OCI-LY7 (cell line): ENCODE results near the gene IGF1. TPM values are rescaled to one million over a fixed set of nuclear protein-coding genes. Genes with fewer than 3 reads are reported as not detected.

Source experiments
- BruUV-seq: library from RNA; stranded (reverse); fragments of 400-500 nt; replicated peaks from 2 replicates; lab custom pipeline; 2021; lab: Mats Ljungman, UMichigan
- CTCF ChIA-PET: fragments of 300-600 bp; sonication (Branson Sonifier 250); formaldehyde crosslinking; loops from one replicate; lab custom pipeline; 2022; ENCODE audit warnings: antibody characterized with exemption; ENCODE audit not compliant: unreplicated experiment; lab: Charles Lee
- POLR2A ChIA-PET: fragments of 300-600 bp; sonication (Branson Sonifier 250); formaldehyde crosslinking; loops from one replicate; lab custom pipeline; 2022; ENCODE audit warnings: antibody characterized with exemption; lab: Charles Lee
- DNase-seq: peaks from one replicate; pipeline ENCODE4 v3.0.0-alpha.2; 2015; ENCODE audit warnings: low spot score
- H2AFZ ChIP-seq: fragments of 200-600 bp; sonication (generic), shearing (Covaris generic); 2 replicates; pipeline ENCODE4 v1.6.1; 2014; ENCODE audit warnings: mild to moderate bottlenecking, antibody characterized with exemption, low read length, moderate library complexity
- H3K27ac ChIP-seq: fragments of 200-600 bp; sonication (generic); 2 replicates; pipeline ENCODE4 v1.5.1; 2014; ENCODE audit warnings: mixed run types, low read depth, mild to moderate bottlenecking, moderate library complexity, low read length, inconsistent platforms; ENCODE audit not compliant: poor library complexity, severe bottlenecking
- H3K36me3 ChIP-seq: fragments of 200-600 bp; sonication (generic); 2 replicates; pipeline ENCODE4 v1.6.1; 2014; ENCODE audit warnings: mild to moderate bottlenecking, antibody characterized with exemption, low read length, moderate library complexity, mixed read lengths; ENCODE audit not compliant: insufficient read depth
- H3K4me1 ChIP-seq: fragments of 200-600 bp; sonication (generic); 2 replicates; pipeline ENCODE4 v1.5.1; 2014; ENCODE audit warnings: mild to moderate bottlenecking, low read length; ENCODE audit not compliant: insufficient read depth, poor library complexity, severe bottlenecking
- H3K4me2 ChIP-seq: fragments of 200-600 bp; sonication (generic); 2 replicates; pipeline ENCODE4 v1.6.1; 2014; ENCODE audit warnings: mild to moderate bottlenecking, low read length
- H3K4me3 ChIP-seq: fragments of 200-600 bp; sonication (generic); 2 replicates; pipeline ENCODE4 v1.5.1; 2014; ENCODE audit warnings: mild to moderate bottlenecking, low read depth, low read length; ENCODE audit not compliant: poor library complexity, severe bottlenecking
- H3K79me2 ChIP-seq: fragments of 200-600 bp; sonication (generic); 2 replicates; pipeline ENCODE4 v1.6.1; 2016; ENCODE audit warnings: low read depth, mild to moderate bottlenecking, low read length, moderate library complexity, mixed read lengths; ENCODE audit not compliant: insufficient read depth
- H3K9me2 ChIP-seq: fragments of 200-600 bp; sonication (generic); 2 replicates; pipeline ENCODE4 v1.6.1; 2016; ENCODE audit warnings: mild to moderate bottlenecking, low read length, mixed read lengths; ENCODE audit not compliant: insufficient read depth
- H3K9me3 ChIP-seq: fragments of 200-600 bp; sonication (generic); 2 replicates; pipeline ENCODE4 v1.6.1; 2014; ENCODE audit warnings: mild to moderate bottlenecking, mixed run types, low read length, mixed read lengths
- H4K20me1 ChIP-seq: fragments of 200-600 bp; sonication (generic); 2 replicates; pipeline ENCODE4 v1.6.1; 2014; ENCODE audit warnings: mild to moderate bottlenecking, antibody characterized with exemption, low read length, moderate library complexity, mixed read lengths; ENCODE audit not compliant: insufficient read depth
- CTCF ChIP-seq: fragments of 200-600 bp; sonication (generic); conservative IDR thresholded peaks from 2 replicates; pipeline ENCODE4 v1.5.1; 2014; ENCODE audit warnings: mild to moderate bottlenecking, antibody characterized with exemption, low read length, moderate library complexity, mixed read lengths
- EZH2phosphoT487 ChIP-seq: fragments of 200-600 bp; sonication (generic); IDR thresholded peaks from 2 replicates; pipeline ENCODE4 v1.6.1; 2018; ENCODE audit warnings: low read depth, borderline replicate concordance, mild to moderate bottlenecking, mixed run types, antibody characterized with exemption, low read length, moderate library complexity, mixed read lengths
- intact Hi-C: fragments of 100-400 bp; cut with micrococcal nuclease; formaldehyde crosslinking; loops from one replicate; pipeline ENCODE4 v1.10.0; 2022; ENCODE audit not compliant: unreplicated experiment
- total RNA-seq, 2 experiments: library from RNA; depleted of rRNA in 1 of 2; stranded (reverse); fragments of >200 nt in 1 of 2; shearing (Covaris generic) in 1 of 2; gene quantifications; 2 replicates each; pipeline ENCODE4 v1.2.3, GENCODE V29; 2014 to 2022

Gene IGF1
- total RNA-seq, 2 experiments from 2014 or later: not detected

- CTCF ChIA-PET: no interaction called here
- BruUV-seq: no TSS peak
- H3K79me2 ChIP-seq: no peaks in the 10 kb centered on the region
Observed at GRCh38 chr12:102496591-102496990, 16.2 kb upstream of the IGF1 start.

GRCh38 chr12:102487226-102487625 is 6.9 kb upstream of the IGF1 start:
- H3K27ac ChIP-seq: no peak overlapping the region
- peaks cover 12% of the 10 kb centered on the region for H3K4me1 ChIP-seq
- no peaks in the 10 kb centered on the region for H3K9me2 ChIP-seq
- H3K79me2 ChIP-seq: no peaks in the 10 kb centered on the region
- no peaks in the 10 kb centered on the region for H3K36me3 ChIP-seq
- no peak for DNase-seq
- H4K20me1 ChIP-seq: no peaks in the 10 kb centered on the region
- ChIA-PET POLR2A (no interaction called here), CTCF (no interaction called here)
- BruUV-seq: no TSS peak
- H3K9me3 ChIP-seq: no peaks in the 10 kb centered on the region
- no peak for TF ChIP-seq EZH2phosphoT487
- TF ChIP-seq CTCF: no peak
- intact Hi-C loops: loop anchor here (10.0 kb wide), 1 partner anchor 712 kb away; no protein-coding TSS in a partner anchor
- H2AFZ ChIP-seq: no peak overlapping the region
- H3K4me3 ChIP-seq: no peak overlapping the region
- no peak overlapping the region for H3K4me2 ChIP-seq

More at GRCh38 chr12:102496591-102496990, 16.2 kb upstream of the IGF1 start:
- no peak overlapping the region for H3K27ac ChIP-seq
- H3K4me2 ChIP-seq: no peak overlapping the region
- DNase-seq: no peak
- H3K4me1 ChIP-seq: no peaks in the 10 kb centered on the region
- H3K36me3 ChIP-seq: no peaks in the 10 kb centered on the region
- H3K9me2 ChIP-seq: no peaks in the 10 kb centered on the region
- H2AFZ ChIP-seq: no peak overlapping the region
- POLR2A ChIA-PET: interaction anchor here (0.5 to 0.7 kb wide), 2 partner anchors 476 to 582 kb away, joined by 3 read pairs; no protein-coding TSS in a partner anchor
- H4K20me1 ChIP-seq: no peaks in the 10 kb centered on the region
- intact Hi-C loops: no loop called here
- TF ChIP-seq CTCF: no peak
- TF ChIP-seq EZH2phosphoT487: no peak
- H3K9me3 ChIP-seq: no peaks in the 10 kb centered on the region
- H3K4me3 ChIP-seq: no peak overlapping the region

GRCh38 chr12:102486153-102486552 is 5.8 kb upstream of the IGF1 start:
- DNase-seq: no peak
- Histone ChIP-seq H3K27ac (no peak overlapping the region), H3K36me3 (no peaks in the 10 kb centered on the region), H3K4me3 (no peak overlapping the region), H2AFZ (no peak overlapping the region), H3K9me3 (no peaks in the 10 kb centered on the region), H3K4me2 (no peak overlapping the region), H3K4me1 (peaks cover 12% of the 10 kb centered on the region), H3K9me2 (no peaks in the 10 kb centered on the region), H4K20me1 (no peaks in the 10 kb centered on the region), H3K79me2 (no peaks in the 10 kb centered on the region)
- BruUV-seq: no TSS peak
- intact Hi-C loops: loop anchor here (10.0 kb wide), 1 partner anchor 711 kb away; no protein-coding TSS in a partner anchor
- ChIA-PET POLR2A (no interaction called here), CTCF (no interaction called here)
- no peak for TF ChIP-seq EZH2phosphoT487
- no peak for TF ChIP-seq CTCF
